Vagina (tissue), 2 donors: ENCODE data around the gene ADCK2. TPM values are rescaled to one million over a fixed set of nuclear protein-coding genes. Genes with fewer than 3 reads are reported as not detected.
"Not testable (repeated sequence)": the region's sequence is repeated elsewhere in the genome, so short reads cannot be mapped to it uniquely, and the experiment has no call there.

Experiments
- DNase-seq, 2 donors: peaks; one replicate each; pipeline ENCODE4 v3.0.0-alpha.2; 2017; ENCODE audit errors: extremely low spot score in 2 of 2
- H3K27ac ChIP-seq: fragments of 200-600 bp; sonication (generic); one replicate; pipeline ENCODE4 v1.5.1; 2019
- H3K27me3 ChIP-seq: fragments of 200-600 bp; sonication (generic); one replicate; pipeline ENCODE4 v1.5.1; 2019
- H3K36me3 ChIP-seq, 2 donors: fragments of 200-600 bp; sonication (generic); one replicate each; pipeline ENCODE4 v1.5.1; 2017 to 2019
- H3K4me1 ChIP-seq: fragments of 200-600 bp; sonication (generic); one replicate; pipeline ENCODE4 v1.5.1; 2019
- H3K4me3 ChIP-seq, 2 donors: fragments of 200-600 bp; sonication (generic); 1 replicate in 1 of 2; 2 replicates in 1 of 2; pipeline ENCODE4 v1.5.1; 2016 to 2019
- H3K9me3 ChIP-seq: fragments of 200-600 bp; sonication (generic); one replicate; pipeline ENCODE4 v1.5.1; 2019
- CTCF ChIP-seq, 3 experiments: fragments of 450-650 bp in 2 of 3; fragments of 200-600 bp in 1 of 3; sonication (generic) in 1 of 3; IDR thresholded peaks; one replicate each; pipeline ENCODE4 v1.5.1; 2017 to 2019; ENCODE audit warnings: antibody characterized with exemption in 3 of 3, mild to moderate bottlenecking in 2 of 3, moderate library complexity in 2 of 3
- POLR2A ChIP-seq, 2 donors: fragments of 450-650 bp; IDR thresholded peaks; one replicate each; pipeline ENCODE4 v1.6.1; 2017; ENCODE audit warnings: antibody characterized with exemption in 2 of 2, mild to moderate bottlenecking in 2 of 2, moderate library complexity in 2 of 2
- POLR2AphosphoS5 ChIP-seq, 2 donors: sonication (generic); formaldehyde crosslinking; IDR thresholded peaks; one replicate each; pipeline ENCODE4 v1.9.0; 2017; ENCODE audit warnings: antibody characterized with exemption in 2 of 2, mild to moderate bottlenecking in 2 of 2, low read depth in 1 of 2; ENCODE audit not compliant: insufficient read depth in 1 of 2
- intact Hi-C: fragments of 100-400 bp; cut with DNase I; formaldehyde crosslinking; loops from one replicate; pipeline ENCODE4 v1.15.1; 2023
- total RNA-seq: library from RNA; depleted of rRNA; stranded (reverse); fragments of >200 nt; gene quantifications from one replicate; pipeline ENCODE4 v1.2.3, GENCODE V29; 2016

ADCK2 gene
- total RNA-seq, 1 donor from 2014 or later = 21.1 TPM

GRCh38 chr7:140726281-140726680 is 53.5 kb downstream of the ADCK2 start:
- Histone ChIP-seq H3K27me3 (no peaks in the 10 kb centered on the region), H3K4me1 (no peaks in the 10 kb centered on the region), H3K27ac (no peak overlapping the region), H3K9me3 (no peaks in the 10 kb centered on the region), H3K36me3 (peaks cover 0 to 6% of the 10 kb centered on the region in 2 donors), H3K4me3 (no peak overlapping the region)
- intact Hi-C loops = no loop called here
- no peak for DNase-seq
- TF ChIP-seq CTCF (IDR thresholded peaks at IDR 0.05) (no peak), POLR2AphosphoS5 (IDR thresholded peaks at IDR 0.05; ENCODE audit: insufficient read depth in 1 of 2, low read depth in 1 of 2) (no peak), POLR2A (IDR thresholded peaks at IDR 0.05) (no peak)

DNA sequence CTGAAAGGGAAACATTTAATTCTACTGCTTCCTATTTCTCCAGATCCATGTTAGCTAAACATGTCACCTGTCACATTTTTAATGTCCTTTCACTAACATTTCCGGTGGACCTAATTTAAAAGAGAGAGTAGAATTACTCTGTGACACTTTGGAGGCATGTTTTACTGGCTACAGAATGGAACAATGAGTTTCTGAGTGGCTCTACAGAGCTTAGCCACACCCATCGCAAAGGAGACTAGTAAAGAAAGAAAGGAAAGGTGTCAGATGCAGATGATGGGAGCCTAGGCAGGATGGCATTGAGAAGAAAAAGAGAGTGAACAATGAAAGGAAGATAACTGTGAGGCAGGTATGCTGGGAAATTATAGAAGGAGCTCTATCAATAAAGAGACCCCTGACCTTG is 59.7 kb downstream of the ADCK2 start:
- Histone ChIP-seq H3K27ac (no peak overlapping the region), H3K36me3 (no peaks in the 10 kb centered on the region), H3K4me3 (no peak overlapping the region), H3K9me3 (no peaks in the 10 kb centered on the region), H3K27me3 (no peaks in the 10 kb centered on the region), H3K4me1 (no peaks in the 10 kb centered on the region)
- intact Hi-C loops = no loop called here
- TF ChIP-seq POLR2AphosphoS5 (IDR thresholded peaks at IDR 0.05; ENCODE audit: insufficient read depth in 1 of 2, low read depth in 1 of 2) (no peak), CTCF (IDR thresholded peaks at IDR 0.05) (no peak), POLR2A (IDR thresholded peaks at IDR 0.05) (no peak)
- DNase-seq = no peak

GRCh38 chr7:140734096-140734495 is 61.4 kb downstream of the ADCK2 start:
- no peak for TF ChIP-seq CTCF (IDR thresholded peaks at IDR 0.05)
- TF ChIP-seq POLR2A (IDR thresholded peaks at IDR 0.05) = no peak
- no peak for TF ChIP-seq POLR2AphosphoS5 (IDR thresholded peaks at IDR 0.05; ENCODE audit: insufficient read depth in 1 of 2, low read depth in 1 of 2)
- no peak overlapping the region for H3K4me3 ChIP-seq
- H3K36me3 ChIP-seq = peaks cover 8 to 9% of the 10 kb centered on the region in 2 donors
- H3K27me3 ChIP-seq = no peaks in the 10 kb centered on the region
- intact Hi-C loops = no loop called here
- no peak overlapping the region for H3K27ac ChIP-seq
- no peaks in the 10 kb centered on the region for H3K9me3 ChIP-seq
- no peaks in the 10 kb centered on the region for H3K4me1 ChIP-seq
- DNase-seq = no peak

GRCh38 chr7:140734729-140735128 is 62.0 kb downstream of the ADCK2 start:
- no peak for TF ChIP-seq POLR2A (IDR thresholded peaks at IDR 0.05)
- TF ChIP-seq POLR2AphosphoS5 (IDR thresholded peaks at IDR 0.05; ENCODE audit: insufficient read depth in 1 of 2, low read depth in 1 of 2) = no peak
- TF ChIP-seq CTCF (IDR thresholded peaks at IDR 0.05) = no peak
- intact Hi-C loops = no loop called here
- no peak for DNase-seq
- peaks cover 8 to 15% of the 10 kb centered on the region in 2 donors for H3K36me3 ChIP-seq
- no peaks in the 10 kb centered on the region for H3K4me1 ChIP-seq
- H3K27ac ChIP-seq = no peak overlapping the region
- no peaks in the 10 kb centered on the region for H3K27me3 ChIP-seq
- H3K9me3 ChIP-seq = no peaks in the 10 kb centered on the region
- no peak overlapping the region for H3K4me3 ChIP-seq

DNA sequence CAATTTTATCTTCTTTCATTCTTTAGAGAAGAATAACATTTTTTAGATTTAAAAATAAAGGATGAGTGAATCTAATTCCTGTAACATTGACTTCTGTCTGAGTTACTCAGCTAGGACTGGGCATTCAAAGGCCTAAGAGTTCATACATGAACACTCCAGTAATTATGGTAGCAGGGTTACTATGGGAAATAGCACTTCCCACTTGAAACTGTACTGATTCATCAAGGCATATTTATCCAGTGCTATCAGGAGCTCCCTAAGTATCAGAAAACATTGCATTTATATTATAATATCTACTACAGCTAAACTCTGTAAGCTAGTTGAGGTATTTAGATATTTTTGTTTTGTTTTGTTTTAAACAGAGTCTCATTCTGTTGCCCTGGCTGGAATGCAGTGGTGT is 65.5 kb downstream of the ADCK2 start:
- Histone ChIP-seq H3K27me3 (no peaks in the 10 kb centered on the region), H3K4me1 (no peaks in the 10 kb centered on the region), H3K9me3 (no peaks in the 10 kb centered on the region), H3K27ac (no peak overlapping the region), H3K4me3 (no peak overlapping the region), H3K36me3 (peaks cover 8 to 16% of the 10 kb centered on the region in 2 donors)
- no peak for DNase-seq
- TF ChIP-seq POLR2A (IDR thresholded peaks at IDR 0.05) = no peak
- TF ChIP-seq CTCF (IDR thresholded peaks at IDR 0.05) = no peak
- TF ChIP-seq POLR2AphosphoS5 (IDR thresholded peaks at IDR 0.05; ENCODE audit: insufficient read depth in 1 of 2, low read depth in 1 of 2) = no peak
- intact Hi-C loops = no loop called here

GRCh38 chr7:140743255-140743654 is 70.5 kb downstream of the ADCK2 start:
- H3K27ac ChIP-seq, H3K9me3 ChIP-seq, intact Hi-C loops, H3K4me1 ChIP-seq, H3K27me3 ChIP-seq, DNase-seq, H3K4me3 ChIP-seq: not testable (repeated sequence)
- H3K36me3 ChIP-seq = peaks cover 3 to 16% of the 10 kb centered on the region in 2 donors
